ENCODE measurements around the gene CACNB4. TPM values are rescaled to one million over a fixed set of nuclear protein-coding genes. Genes with fewer than 3 reads are reported as not detected.

Gene CACNB4
- total RNA-seq, 1 experiment from 2014 or later, result 1.7 TPM

DNA sequence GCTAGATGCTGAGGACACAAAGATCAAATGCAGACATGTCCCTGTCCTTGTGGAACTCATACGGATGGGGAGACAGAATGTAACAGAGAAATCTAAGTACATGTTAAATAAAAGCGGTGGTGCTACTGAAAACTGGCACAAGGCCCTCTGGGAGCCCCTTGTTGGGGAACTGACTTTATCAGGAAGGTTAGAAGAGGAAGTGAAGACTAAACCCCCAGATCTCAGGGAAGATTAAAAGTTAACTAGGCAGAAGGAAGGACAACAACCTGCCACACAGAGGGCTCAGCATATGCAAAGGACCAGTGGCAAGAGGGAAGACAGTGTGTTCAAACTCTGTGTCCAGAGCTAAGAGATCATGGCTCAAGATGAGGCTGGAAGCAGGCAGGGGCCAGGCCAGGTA, 4.8 kb downstream of the CACNB4 start:
- BruUV-seq (replicated peaks), result no TSS peak
- H3K27ac ChIP-seq (ENCODE audit: low read length), result no peak overlapping the region
- TF ChIP-seq, protein P1, sequence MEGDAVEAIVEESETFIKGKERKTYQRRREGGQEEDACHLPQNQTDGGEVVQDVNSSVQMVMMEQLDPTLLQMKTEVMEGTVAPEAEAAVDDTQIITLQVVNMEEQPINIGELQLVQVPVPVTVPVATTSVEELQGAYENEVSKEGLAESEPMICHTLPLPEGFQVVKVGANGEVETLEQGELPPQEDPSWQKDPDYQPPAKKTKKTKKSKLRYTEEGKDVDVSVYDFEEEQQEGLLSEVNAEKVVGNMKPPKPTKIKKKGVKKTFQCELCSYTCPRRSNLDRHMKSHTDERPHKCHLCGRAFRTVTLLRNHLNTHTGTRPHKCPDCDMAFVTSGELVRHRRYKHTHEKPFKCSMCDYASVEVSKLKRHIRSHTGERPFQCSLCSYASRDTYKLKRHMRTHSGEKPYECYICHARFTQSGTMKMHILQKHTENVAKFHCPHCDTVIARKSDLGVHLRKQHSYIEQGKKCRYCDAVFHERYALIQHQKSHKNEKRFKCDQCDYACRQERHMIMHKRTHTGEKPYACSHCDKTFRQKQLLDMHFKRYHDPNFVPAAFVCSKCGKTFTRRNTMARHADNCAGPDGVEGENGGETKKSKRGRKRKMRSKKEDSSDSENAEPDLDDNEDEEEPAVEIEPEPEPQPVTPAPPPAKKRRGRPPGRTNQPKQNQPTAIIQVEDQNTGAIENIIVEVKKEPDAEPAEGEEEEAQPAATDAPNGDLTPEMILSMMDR (IDR thresholded peaks at IDR 0.05), result no peak
- TF ChIP-seq TCF7L2 (IDR thresholded peaks at IDR 0.05; ENCODE audit: low read depth, low read length), result no peak
- TF ChIP-seq REST (IDR thresholded peaks at IDR 0.05; ENCODE audit: insufficient read depth in 1 of 2, low read depth in 2 of 2, low read length in 1 of 2), result no peak
- no peak for TF ChIP-seq POLR2AphosphoS5 (IDR thresholded peaks at IDR 0.05; ENCODE audit: low read depth, low read length)
- TF ChIP-seq SIN3A (IDR thresholded peaks at IDR 0.05; ENCODE audit: borderline replicate concordance, insufficient read depth, low read depth, low read length), result no peak
- ATAC-seq (no peak), DNase-seq (ENCODE audit: low read depth, low spot score) (no peak)
- intact Hi-C loops (cut with micrococcal nuclease; ENCODE audit: unreplicated experiment), result no loop called here
- in situ Hi-C loops (cut with HindIII; ENCODE audit: low pct_unique_long_range_greater_than_20kb, low sequenced_read_pairs), result no loop called here
- ChIA-PET POLR2A (no interaction called here), CTCF (no interaction called here)
- peaks cover 17% of the 10 kb centered on the region for H3K4me1 ChIP-seq (ENCODE audit: control insufficient read depth, insufficient read depth, low read length)
- H3K27me3 ChIP-seq (ENCODE audit: control insufficient read depth, insufficient read depth, low read length), result peaks cover 13% of the 10 kb centered on the region
- no peaks in the 10 kb centered on the region for H3K36me3 ChIP-seq (ENCODE audit: control insufficient read depth, insufficient read depth, low read length)
- no peak overlapping the region for H3K4me3 ChIP-seq (ENCODE audit: low read depth in 2 of 2, low read length in 2 of 2)
- no peaks in the 10 kb centered on the region for H3K9me3 ChIP-seq (ENCODE audit: control insufficient read depth, insufficient read depth, low read depth, low read length)

- TF ChIP-seq, protein P1 (IDR thresholded peaks at IDR 0.05), result no peak
- TF ChIP-seq TCF7L2 (IDR thresholded peaks at IDR 0.05; ENCODE audit: low read depth, low read length) (no peak), REST (IDR thresholded peaks at IDR 0.05; ENCODE audit: insufficient read depth in 1 of 2, low read depth in 2 of 2, low read length in 1 of 2) (no peak), POLR2AphosphoS5 (IDR thresholded peaks at IDR 0.05; ENCODE audit: low read depth, low read length) (no peak), SIN3A (IDR thresholded peaks at IDR 0.05; ENCODE audit: borderline replicate concordance, insufficient read depth, low read depth, low read length) (no peak)
- POLR2A ChIA-PET, result no interaction called here
- H3K36me3 ChIP-seq (ENCODE audit: control insufficient read depth, insufficient read depth, low read length), result no peaks in the 10 kb centered on the region
- peaks cover 17% of the 10 kb centered on the region for H3K4me1 ChIP-seq (ENCODE audit: control insufficient read depth, insufficient read depth, low read length)
- no peak overlapping the region for H3K27ac ChIP-seq (ENCODE audit: low read length)
- no peak overlapping the region for H3K4me3 ChIP-seq (ENCODE audit: low read depth in 2 of 2, low read length in 2 of 2)
- no peaks in the 10 kb centered on the region for H3K9me3 ChIP-seq (ENCODE audit: control insufficient read depth, insufficient read depth, low read depth, low read length)
- in situ Hi-C loops (cut with HindIII; ENCODE audit: low pct_unique_long_range_greater_than_20kb, low sequenced_read_pairs), result no loop called here
- intact Hi-C loops (cut with micrococcal nuclease; ENCODE audit: unreplicated experiment), result no loop called here
- ATAC-seq (no peak), DNase-seq (ENCODE audit: low read depth, low spot score) (no peak)
- BruUV-seq (replicated peaks), result no TSS peak
- H3K27me3 ChIP-seq (ENCODE audit: control insufficient read depth, insufficient read depth, low read length), result peaks cover 13% of the 10 kb centered on the region
- CTCF ChIA-PET, result no interaction called here
These were observed 5.4 kb downstream of the CACNB4 start for GRCh38 chr2:152093464-152093863.

Data from Panc1 (cell line).